HG03469 (cell line): ENCODE measurements around the gene NBEAL1.
"Not testable (repeated sequence)": the region's sequence is repeated elsewhere in the genome, so short reads cannot be mapped to it uniquely, and the experiment has no call there.

ENCODE experiments used
- ATAC-seq: cut with Tn5 transposase; IDR thresholded peaks from one replicate; pipeline ENCODE4 v1.9.1; 2021; ENCODE audit warnings: mild to moderate bottlenecking, moderate library complexity, moderate number of reproducible peaks; ENCODE audit not compliant: unreplicated experiment

The NBEAL1 gene

DNA sequence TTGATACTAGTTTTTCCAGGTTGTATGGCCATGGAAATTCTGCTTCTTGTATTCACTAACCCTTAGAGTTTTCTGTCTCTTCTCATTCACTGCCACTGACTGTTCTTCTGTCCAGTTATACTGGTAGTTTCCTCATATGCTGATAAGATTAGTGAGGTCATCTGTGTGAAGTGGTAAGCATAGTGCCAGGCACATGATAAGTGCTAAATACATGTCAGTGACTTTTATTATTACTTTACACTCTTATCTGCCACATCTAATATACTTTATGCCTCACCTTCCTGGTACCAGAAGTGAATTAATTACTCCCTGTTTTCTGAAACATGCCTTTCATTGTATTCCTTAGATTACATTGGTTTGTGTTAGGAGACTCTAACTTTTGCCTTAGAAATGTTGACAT lies 91.3 kb downstream of the NBEAL1 start:
- no peak for ATAC-seq

DNA sequence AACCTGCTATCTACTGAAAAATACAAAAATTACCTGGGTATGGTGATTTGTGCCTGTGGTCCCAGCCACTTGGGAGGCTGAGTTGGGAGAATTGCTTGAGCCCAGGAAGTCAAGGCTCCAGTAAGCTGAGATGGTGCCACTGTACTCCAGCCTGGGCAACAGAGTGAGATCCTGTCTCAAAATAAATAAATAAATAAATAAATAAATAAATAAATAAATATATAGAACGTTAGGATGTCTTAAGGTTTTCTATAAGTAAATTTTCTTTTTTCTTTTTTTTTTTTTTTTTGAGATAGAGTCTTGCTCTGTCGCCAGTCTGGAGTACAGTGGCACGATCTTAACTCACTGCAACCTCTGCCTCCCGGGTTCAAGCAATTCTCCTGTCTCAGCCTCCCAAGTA lies 95.8 kb downstream of the NBEAL1 start:
- ATAC-seq = not testable (repeated sequence)

- ATAC-seq = no peak
Observed at GRCh38 chr2:203112342-203112741, 97.7 kb downstream of the NBEAL1 start.

GRCh38 chr2:203115201-203115700 lies 100.6 kb downstream of the NBEAL1 start:
- not testable (repeated sequence) for ATAC-seq

- ATAC-seq = no peak
Observed at GRCh38 chr2:203122317-203122986, 107.8 kb downstream of the NBEAL1 start.

DNA sequence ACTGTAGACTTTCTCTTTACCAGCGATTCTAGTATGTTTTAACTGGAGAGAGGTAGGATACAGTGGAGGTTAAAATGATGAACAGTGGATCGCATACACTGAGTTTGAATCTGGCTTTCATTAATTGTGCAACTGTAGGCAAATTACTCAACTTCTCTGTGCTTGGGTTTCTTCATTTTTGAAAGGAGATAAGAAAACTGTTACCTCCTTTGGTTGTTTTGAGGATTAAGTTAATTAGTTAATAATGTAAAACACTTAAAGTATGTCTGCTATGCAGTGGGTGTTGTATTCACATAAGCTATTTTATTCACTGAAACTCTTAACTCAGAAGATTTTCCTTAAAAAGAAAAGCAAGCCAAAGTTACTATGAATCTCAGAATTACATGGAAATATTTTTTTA lies 112.3 kb downstream of the NBEAL1 start:
- ATAC-seq = no peak

GRCh38 chr2:203135105-203135504 lies 120.4 kb downstream of the NBEAL1 start:
- no peak for ATAC-seq

GRCh38 chr2:203143391-203143790 lies 128.7 kb downstream of the NBEAL1 start:
- no peak for ATAC-seq

- ATAC-seq = no peak
Observed at GRCh38 chr2:203149194-203149593, 134.5 kb downstream of the NBEAL1 start.

GRCh38 chr2:203155406-203155805 lies 140.7 kb downstream of the NBEAL1 start:
- ATAC-seq = no peak

DNA sequence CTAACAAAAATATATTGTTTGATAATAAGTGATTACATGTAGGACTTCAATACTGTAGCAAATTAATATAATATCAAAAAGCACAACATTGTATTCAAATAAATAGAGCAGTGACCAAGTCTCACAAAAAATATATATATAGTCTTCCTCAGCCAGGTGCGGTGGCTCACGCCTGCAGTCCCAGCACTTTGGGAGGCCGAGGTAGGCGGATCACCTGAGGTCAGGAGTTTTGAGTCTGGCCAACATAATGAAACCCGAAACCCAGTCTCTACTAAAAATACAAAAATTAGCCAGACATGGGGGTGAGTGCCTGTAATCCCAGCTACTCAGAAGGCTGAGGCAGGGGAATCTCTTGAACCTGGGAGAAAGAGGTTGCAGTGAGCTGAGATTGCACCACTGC lies 148.0 kb downstream of the NBEAL1 start:
- ATAC-seq = not testable (repeated sequence)

DNA sequence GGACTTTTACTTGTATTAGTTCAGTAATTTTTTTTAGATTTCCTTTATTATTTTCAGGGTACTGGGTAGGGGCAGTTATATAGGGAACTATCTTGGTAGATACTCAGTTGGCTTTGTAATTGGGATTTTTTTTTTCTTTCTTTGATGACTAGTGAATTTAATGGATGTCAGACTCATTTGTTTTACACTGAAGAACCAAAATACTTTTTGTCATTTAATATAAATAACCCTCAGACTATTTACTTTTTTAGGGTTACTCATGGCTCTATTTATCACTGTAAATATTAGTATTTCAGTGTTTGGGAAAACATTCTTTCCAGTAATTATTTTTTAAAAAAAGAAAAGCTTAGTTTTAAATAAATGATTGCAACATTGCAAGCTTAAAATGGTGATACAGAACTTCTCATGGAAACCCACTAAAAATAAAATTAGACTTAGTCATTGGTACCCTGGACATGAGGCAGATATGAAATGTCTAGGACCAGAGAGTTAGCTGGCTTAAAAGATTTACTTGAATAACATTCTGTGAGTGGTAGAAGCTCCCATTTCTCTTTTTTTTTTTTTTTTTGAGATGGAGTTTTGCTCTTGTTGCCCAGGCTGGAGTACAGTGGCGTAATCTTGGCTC lies 149.7 kb downstream of the NBEAL1 start:
- ATAC-seq = no peak

GRCh38 chr2:203167751-203168150 lies 153.1 kb downstream of the NBEAL1 start:
- ATAC-seq = no peak

DNA sequence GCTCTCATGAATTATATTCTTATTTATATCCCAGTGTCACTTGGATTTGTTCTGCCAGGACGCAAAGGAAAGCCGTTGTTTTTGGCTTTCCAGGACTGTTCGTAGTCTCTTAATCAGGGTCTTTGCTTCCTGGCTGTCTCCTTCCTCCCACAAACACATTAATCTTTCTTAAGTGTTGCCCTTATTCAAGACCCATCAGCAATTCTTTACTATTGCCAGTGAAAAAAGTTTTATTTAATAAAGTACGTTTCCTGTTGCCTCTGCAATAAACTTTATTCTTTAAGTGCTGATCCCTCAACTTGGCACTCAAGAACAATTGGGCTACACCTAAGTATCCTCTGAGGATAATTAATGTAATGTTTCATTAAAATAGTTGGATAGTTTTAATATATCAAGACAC lies 155.8 kb downstream of the NBEAL1 start:
- ATAC-seq = no peak

DNA sequence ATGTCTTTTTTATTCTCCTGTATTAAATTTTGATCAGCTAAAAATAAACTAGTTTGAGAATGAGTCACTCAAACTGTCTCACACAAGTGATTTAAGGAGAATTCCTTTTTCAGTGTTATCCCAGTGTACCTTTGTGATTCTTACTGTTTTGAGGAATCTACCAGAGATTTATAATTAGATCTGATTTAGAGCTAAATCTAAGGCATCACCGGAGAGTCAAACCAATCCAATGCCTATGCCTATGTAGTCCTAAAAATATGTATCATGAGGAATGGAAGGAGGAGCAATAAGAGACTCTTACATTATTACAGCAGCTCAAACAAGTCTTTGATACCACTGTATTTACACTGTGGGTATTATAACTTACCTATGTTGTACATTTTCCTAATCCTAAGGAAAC lies 160.7 kb downstream of the NBEAL1 start:
- ATAC-seq = no peak

- no peak for ATAC-seq
Observed at GRCh38 chr2:203177361-203177760, 162.7 kb downstream of the NBEAL1 start.

GRCh38 chr2:203185864-203186263 lies 171.2 kb downstream of the NBEAL1 start:
- ATAC-seq = no peak

GRCh38 chr2:203190547-203190946 lies 175.9 kb downstream of the NBEAL1 start:
- not testable (repeated sequence) for ATAC-seq

- ATAC-seq = not testable (repeated sequence)
Observed at GRCh38 chr2:203191026-203191425, 176.4 kb downstream of the NBEAL1 start.

DNA sequence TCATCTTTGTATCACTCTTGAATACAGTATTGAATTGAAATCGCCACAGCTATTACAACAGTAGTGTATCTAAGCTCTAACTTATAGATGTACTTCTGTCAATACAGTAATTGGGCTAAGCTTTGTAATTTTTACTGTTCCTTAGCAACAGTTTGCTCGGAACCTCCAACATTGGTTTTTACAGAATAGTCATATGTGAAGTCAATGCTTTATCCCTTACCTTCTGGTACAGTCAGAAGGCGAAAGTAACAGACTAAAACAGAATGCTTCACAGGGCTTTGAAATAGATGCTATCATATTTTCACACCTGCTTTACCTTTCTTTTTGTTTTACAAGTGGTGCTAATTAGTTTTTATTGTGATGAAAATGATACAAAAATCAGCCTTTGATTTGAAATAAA lies 177.3 kb downstream of the NBEAL1 start:
- no peak for ATAC-seq

- no peak for ATAC-seq
Observed at GRCh38 chr2:203195331-203196036, 180.8 kb downstream of the NBEAL1 start.

GRCh38 chr2:203200866-203201265 lies 186.2 kb downstream of the NBEAL1 start:
- no peak for ATAC-seq
